RKO (cell line): Measurements from ENCODE around the gene STK38.
A peak's percentile ranks its signal among the peaks of the same experiment; 100 is the strongest.

ENCODE experiments used
- DNase-seq: peaks from one replicate; pipeline ENCODE4 v3.0.0-alpha.2; 2016; ENCODE audit warnings: low spot score

The STK38 gene

GRCh38 chr6:36523451-36523850, 23.8 kb downstream of the STK38 start:
- no peak for DNase-seq

GRCh38 chr6:36519352-36519751, 27.9 kb downstream of the STK38 start:
- no peak for DNase-seq

GRCh38 chr6:36517408-36517807, 29.9 kb downstream of the STK38 start:
- DNase-seq: no peak

GRCh38 chr6:36516988-36517387, 30.3 kb downstream of the STK38 start:
- no peak for DNase-seq

GRCh38 chr6:36516559-36516958, 30.7 kb downstream of the STK38 start:
- DNase-seq: no peak

GRCh38 chr6:36515844-36516243, 31.4 kb downstream of the STK38 start:
- DNase-seq: no peak

- no peak for DNase-seq
Measured at GRCh38 chr6:36514554-36515456, 32.5 kb downstream of the STK38 start.

GRCh38 chr6:36510365-36510764, 36.9 kb downstream of the STK38 start:
- no peak for DNase-seq

- no peak for DNase-seq
Measured at GRCh38 chr6:36508532-36508931, 38.7 kb downstream of the STK38 start.

- no peak for DNase-seq
Measured at GRCh38 chr6:36506611-36507010, 40.7 kb downstream of the STK38 start.

GRCh38 chr6:36505744-36506534, 41.3 kb downstream of the STK38 start:
- no peak for DNase-seq

- DNase-seq: no peak
Measured at GRCh38 chr6:36504982-36505381, 42.3 kb downstream of the STK38 start.

- no peak for DNase-seq
Measured at GRCh38 chr6:36504181-36504580, 43.1 kb downstream of the STK38 start.

- no peak for DNase-seq
Measured at GRCh38 chr6:36501686-36502085, 45.6 kb downstream of the STK38 start.

- no peak for DNase-seq
Measured at GRCh38 chr6:36499918-36500317, 47.4 kb downstream of the STK38 start.

GRCh38 chr6:36495086-36495485, 52.2 kb downstream of the STK38 start:
- DNase-seq: no peak

GRCh38 chr6:36493859-36494258, 53.4 kb downstream of the STK38 start:
- DNase-seq: no peak

GRCh38 chr6:36493319-36493718, 54.0 kb downstream of the STK38 start:
- DNase-seq: no peak

- no peak for DNase-seq
Measured at GRCh38 chr6:36492621-36493020, 54.7 kb downstream of the STK38 start.

- DNase-seq: no peak
Measured at GRCh38 chr6:36492092-36492491, 55.2 kb downstream of the STK38 start.

GRCh38 chr6:36491378-36491965, 55.8 kb downstream of the STK38 start:
- peak; percentile 11 for DNase-seq

GRCh38 chr6:36489426-36489825, 57.9 kb downstream of the STK38 start:
- no peak for DNase-seq

GRCh38 chr6:36488221-36488620, 59.1 kb downstream of the STK38 start:
- DNase-seq: no peak
